H1 (cell line): ENCODE data around the gene NKAIN2. TPM values are rescaled to one million over a fixed set of nuclear protein-coding genes. Genes with fewer than 3 reads are reported as not detected.

Experiments used
- EP300 ChIP-seq, 2 experiments: IDR thresholded peaks; 1 replicate in 1 of 2; 2 replicates in 1 of 2; pipeline ENCODE4 v1.6.1; 2011 to 2012; ENCODE audit warnings: low read depth in 2 of 2, low read length in 2 of 2, mild to moderate bottlenecking in 2 of 2, borderline replicate concordance in 1 of 2, inconsistent platforms in 1 of 2, moderate library complexity in 1 of 2
- GABPA ChIP-seq: IDR thresholded peaks from 2 replicates; pipeline ENCODE4 v1.6.1; 2011; ENCODE audit warnings: mild to moderate bottlenecking, low read length, moderate library complexity, borderline replicate concordance; ENCODE audit not compliant: insufficient read depth
- RAD21 ChIP-seq, 2 experiments: IDR thresholded peaks in 1 of 2; conservative IDR thresholded peaks in 1 of 2; 2 replicates each; pipeline ENCODE4 v1.6.1; 2011; ENCODE audit warnings: low read depth in 2 of 2, low read length in 2 of 2, improper control_type of control experiment in 1 of 2, inconsistent platforms in 1 of 2, mild to moderate bottlenecking in 1 of 2, moderate library complexity in 1 of 2
- RFX5 ChIP-seq: IDR thresholded peaks from 2 replicates; pipeline ENCODE4 v1.6.1; 2011; ENCODE audit warnings: low read depth, low read length, improper control_type of control experiment, borderline replicate concordance
- SAP30 ChIP-seq: fragments of 300-600 bp; sonication (generic); IDR thresholded peaks from 2 replicates; pipeline ENCODE4 v1.7.1; 2012; ENCODE audit warnings: low read length, moderate library complexity, mild to moderate bottlenecking, inconsistent platforms; ENCODE audit not compliant: insufficient read depth, insufficient replicate concordance
- polyA plus RNA-seq, 7 experiments: library from polyadenylated mRNA; depleted of rRNA in 3 of 7; stranded (reverse) in 5 of 7; unstranded in 2 of 7; fragments of >200 nt in 5 of 7; fragments of 200-250 nt in 2 of 7; gene quantifications; 1 replicate in 5 of 7; 2 replicates in 1 of 7; 4 replicates in 1 of 7; pipeline versions ENCODE4 v1.2.1 to v1.2.3, GENCODE V29; 2011 to 2013; ENCODE audit warnings: missing spikeins in 2 of 7, mixed read lengths in 2 of 7
- total RNA-seq: library from RNA; stranded (reverse); fragmentation: NEBNext Ultra II Directional; extraction: Animal tissue kit (Norgen Biotek cat#: 25700); gene quantifications from 2 replicates; pipeline ENCODE4 v1.2.1, GENCODE V29; 2021

The NKAIN2 gene
- total and polyA plus RNA-seq, 2 of the 8 experiments (the other 6 are each of a cell fraction or from before 2014, with no cell fraction given), result 0.20 to 0.34 TPM

- TF ChIP-seq RAD21 (IDR thresholded peaks at IDR 0.05 in 1 of 2, conservative IDR thresholded peaks at IDR 0.05 in 1 of 2; ENCODE audit: low read depth in 2 of 2, low read length in 2 of 2) (no peak), RFX5 (no peak), EP300 (IDR thresholded peaks at IDR 0.05; ENCODE audit: borderline replicate concordance in 1 of 2, low read depth in 2 of 2, low read length in 2 of 2) (no peak), SAP30 (no peak), GABPA (no peak)
These were observed 327.6 kb downstream of the NKAIN2 start (continued) for GRCh38 chr6:124131259-124131658.
